ENCODE measurements around the gene MOB3B.
A peak's percentile ranks its signal among the peaks of the same experiment; 100 is the strongest.

The MOB3B gene

GRCh38 chr9:27333241-27334052, 196.2 kb downstream of the MOB3B start:
- no peaks in the 10 kb centered on the region for H3K27me3 ChIP-seq (ENCODE audit: control insufficient read depth, insufficient read depth, low read length)

GRCh38 chr9:27331393-27331792, 198.2 kb downstream of the MOB3B start:
- H3K4me3 ChIP-seq (ENCODE audit: low read length), result no peak overlapping the region
- no peaks in the 10 kb centered on the region for H3K27me3 ChIP-seq (ENCODE audit: control insufficient read depth, insufficient read depth, low read length)
- H3K36me3 ChIP-seq (ENCODE audit: control insufficient read depth, insufficient read depth, low read length), result no peaks in the 10 kb centered on the region
- no CpG with 5 or more reads among the region's 4 CpGs for WGBS (ENCODE audit: insufficient coverage, insufficient read length)
- no peaks in the 10 kb centered on the region for H3K9me3 ChIP-seq (ENCODE audit: control insufficient read depth, insufficient read depth, low read length)
- H3K4me1 ChIP-seq (ENCODE audit: control insufficient read depth, insufficient read depth, low read length), result no peaks in the 10 kb centered on the region
- H3K27ac ChIP-seq (ENCODE audit: low read length), result no peak overlapping the region
- no peak for DNase-seq (ENCODE audit: low read depth, low spot score)

More at GRCh38 chr9:27333241-27334052, 196.2 kb downstream of the MOB3B start:
- peak; percentile 76 for DNase-seq (ENCODE audit: low read depth, low spot score)
- H3K4me3 ChIP-seq (ENCODE audit: low read length), result no peak overlapping the region
- no peak overlapping the region for H3K27ac ChIP-seq (ENCODE audit: low read length)
- H3K9me3 ChIP-seq (ENCODE audit: control insufficient read depth, insufficient read depth, low read length), result no peaks in the 10 kb centered on the region
- no CpG with 5 or more reads among the region's 7 CpGs for WGBS (ENCODE audit: insufficient coverage, insufficient read length)
- no peaks in the 10 kb centered on the region for H3K4me1 ChIP-seq (ENCODE audit: control insufficient read depth, insufficient read depth, low read length)
- H3K36me3 ChIP-seq (ENCODE audit: control insufficient read depth, insufficient read depth, low read length), result no peaks in the 10 kb centered on the region

- H3K27ac ChIP-seq (ENCODE audit: low read length), result no peak overlapping the region
- no peaks in the 10 kb centered on the region for H3K4me1 ChIP-seq (ENCODE audit: control insufficient read depth, insufficient read depth, low read length)
- peaks cover 1% of the 10 kb centered on the region for H3K9me3 ChIP-seq (ENCODE audit: control insufficient read depth, insufficient read depth, low read length)
- no peak overlapping the region for H3K4me3 ChIP-seq (ENCODE audit: low read length)
- no peaks in the 10 kb centered on the region; the same call in 1 of the 2 replicates for H3K36me3 ChIP-seq (ENCODE audit: control insufficient read depth, insufficient read depth, low read length)
- DNase-seq (ENCODE audit: low read depth, low spot score), result no peak
- no CpG with 5 or more reads among the region's 9 CpGs for WGBS (ENCODE audit: insufficient coverage, insufficient read length)
- H3K27me3 ChIP-seq (ENCODE audit: control insufficient read depth, insufficient read depth, low read length), result no peaks in the 10 kb centered on the region
These were observed 200.3 kb downstream of the MOB3B start for GRCh38 chr9:27329291-27329690.

- Histone ChIP-seq H3K4me1 (ENCODE audit: control insufficient read depth, insufficient read depth, low read length) (no peaks in the 10 kb centered on the region), H3K27ac (ENCODE audit: low read length) (no peak overlapping the region), H3K27me3 (ENCODE audit: control insufficient read depth, insufficient read depth, low read length) (no peaks in the 10 kb centered on the region), H3K9me3 (ENCODE audit: control insufficient read depth, insufficient read depth, low read length) (peaks cover 1% of the 10 kb centered on the region), H3K36me3 (ENCODE audit: control insufficient read depth, insufficient read depth, low read length) (no peaks in the 10 kb centered on the region; the same call in 1 of the 2 replicates), H3K4me3 (ENCODE audit: low read length) (no peak overlapping the region)
- no CpG with 5 or more reads among the region's 3 CpGs for WGBS (ENCODE audit: insufficient coverage, insufficient read length)
- no peak for DNase-seq (ENCODE audit: low read depth, low spot score)
These were observed 201.1 kb downstream of the MOB3B start for GRCh38 chr9:27328483-27328882.

GRCh38 chr9:27311184-27311583, 218.4 kb downstream of the MOB3B start:
- no peak for DNase-seq (ENCODE audit: low read depth, low spot score)
- Histone ChIP-seq H3K4me3 (ENCODE audit: low read length) (no peak overlapping the region), H3K9me3 (ENCODE audit: control insufficient read depth, insufficient read depth, low read length) (no peaks in the 10 kb centered on the region), H3K27me3 (ENCODE audit: control insufficient read depth, insufficient read depth, low read length) (peaks cover 2% of the 10 kb centered on the region; the same call in 1 of the 2 replicates), H3K4me1 (ENCODE audit: control insufficient read depth, insufficient read depth, low read length) (peaks cover 4% of the 10 kb centered on the region; the same call in 1 of the 2 replicates), H3K27ac (ENCODE audit: low read length) (no peak overlapping the region), H3K36me3 (ENCODE audit: control insufficient read depth, insufficient read depth, low read length) (no peaks in the 10 kb centered on the region)
- WGBS (ENCODE audit: insufficient coverage, insufficient read length), result no CpG with 5 or more reads among the region's 2 CpGs

- H3K36me3 ChIP-seq (ENCODE audit: control insufficient read depth, insufficient read depth, low read length), result no peaks in the 10 kb centered on the region
- peaks cover 4% of the 10 kb centered on the region; the same call in 1 of the 2 replicates for H3K4me1 ChIP-seq (ENCODE audit: control insufficient read depth, insufficient read depth, low read length)
- no peak overlapping the region for H3K27ac ChIP-seq (ENCODE audit: low read length)
- DNase-seq (ENCODE audit: low read depth, low spot score), result no peak
- no CpG with 5 or more reads among the region's 2 CpGs for WGBS (ENCODE audit: insufficient coverage, insufficient read length)
- peaks cover 2% of the 10 kb centered on the region; the same call in 1 of the 2 replicates for H3K27me3 ChIP-seq (ENCODE audit: control insufficient read depth, insufficient read depth, low read length)
- H3K4me3 ChIP-seq (ENCODE audit: low read length), result no peak overlapping the region
- H3K9me3 ChIP-seq (ENCODE audit: control insufficient read depth, insufficient read depth, low read length), result no peaks in the 10 kb centered on the region
These were observed 219.0 kb downstream of the MOB3B start for GRCh38 chr9:27310582-27310981.

GRCh38 chr9:27308691-27309390, 220.8 kb downstream of the MOB3B start:
- no peaks in the 10 kb centered on the region for H3K9me3 ChIP-seq (ENCODE audit: control insufficient read depth, insufficient read depth, low read length)
- no peak overlapping the region for H3K27ac ChIP-seq (ENCODE audit: low read length)
- H3K27me3 ChIP-seq (ENCODE audit: control insufficient read depth, insufficient read depth, low read length), result peaks cover 2% of the 10 kb centered on the region; the same call in 1 of the 2 replicates
- peak; percentile 39 for DNase-seq (ENCODE audit: low read depth, low spot score)
- H3K36me3 ChIP-seq (ENCODE audit: control insufficient read depth, insufficient read depth, low read length), result no peaks in the 10 kb centered on the region
- H3K4me1 ChIP-seq (ENCODE audit: control insufficient read depth, insufficient read depth, low read length), result peaks cover 4% of the 10 kb centered on the region; the same call in 1 of the 2 replicates
- WGBS (ENCODE audit: insufficient coverage, insufficient read length), result no CpG with 5 or more reads among the region's 4 CpGs
- no peak overlapping the region for H3K4me3 ChIP-seq (ENCODE audit: low read length)

GRCh38 chr9:27304521-27304920, 225.1 kb downstream of the MOB3B start:
- DNase-seq (ENCODE audit: low read depth, low spot score), result no peak
- Histone ChIP-seq H3K4me1 (ENCODE audit: control insufficient read depth, insufficient read depth, low read length) (peaks cover 4% of the 10 kb centered on the region; the same call in 1 of the 2 replicates), H3K36me3 (ENCODE audit: control insufficient read depth, insufficient read depth, low read length) (no peaks in the 10 kb centered on the region), H3K27ac (ENCODE audit: low read length) (no peak overlapping the region), H3K27me3 (ENCODE audit: control insufficient read depth, insufficient read depth, low read length) (peaks cover 2% of the 10 kb centered on the region; the same call in 1 of the 2 replicates), H3K4me3 (ENCODE audit: low read length) (no peak overlapping the region), H3K9me3 (ENCODE audit: control insufficient read depth, insufficient read depth, low read length) (no peaks in the 10 kb centered on the region)
- WGBS (ENCODE audit: insufficient coverage, insufficient read length), result no CpG with 5 or more reads among the region's 1 CpG

GRCh38 chr9:27303219-27303618, 226.4 kb downstream of the MOB3B start:
- Histone ChIP-seq H3K4me1 (ENCODE audit: control insufficient read depth, insufficient read depth, low read length) (no peaks in the 10 kb centered on the region), H3K9me3 (ENCODE audit: control insufficient read depth, insufficient read depth, low read length) (no peaks in the 10 kb centered on the region), H3K4me3 (ENCODE audit: low read length) (no peak overlapping the region), H3K36me3 (ENCODE audit: control insufficient read depth, insufficient read depth, low read length) (no peaks in the 10 kb centered on the region), H3K27me3 (ENCODE audit: control insufficient read depth, insufficient read depth, low read length) (peaks cover 2% of the 10 kb centered on the region; the same call in 1 of the 2 replicates), H3K27ac (ENCODE audit: low read length) (no peak overlapping the region)
- WGBS (ENCODE audit: insufficient coverage, insufficient read length), result no CpG with 5 or more reads among the region's 6 CpGs
- DNase-seq (ENCODE audit: low read depth, low spot score), result no peak

GRCh38 chr9:27297050-27297449, 232.6 kb downstream of the MOB3B start, which contains the start of gene EQTN:
EQTN (minus strand) TSS chr9:27297150; CDS start chr9:27297055, 95 bp downstream.
- WGBS (ENCODE audit: insufficient coverage, insufficient read length), result no CpG with 5 or more reads among the region's 7 CpGs

More at GRCh38 chr9:27297050-27297449, 232.6 kb downstream of the MOB3B start, which contains the start of gene EQTN:
- Histone ChIP-seq H3K36me3 (ENCODE audit: control insufficient read depth, insufficient read depth, low read length) (no peaks in the 10 kb centered on the region), H3K27ac (ENCODE audit: low read length) (no peak within 1 kb of the TSS), H3K4me1 (ENCODE audit: control insufficient read depth, insufficient read depth, low read length) (no peaks in the 10 kb centered on the region), H3K27me3 (ENCODE audit: control insufficient read depth, insufficient read depth, low read length) (no peaks in the 10 kb centered on the region), H3K4me3 (ENCODE audit: low read length) (no peak within 1 kb of the TSS), H3K9me3 (ENCODE audit: control insufficient read depth, insufficient read depth, low read length) (no peaks in the 10 kb centered on the region)
- no peak for DNase-seq (ENCODE audit: low read depth, low spot score)

Data from iPS DF 6.9 (cell line).